ENCODE data around the gene GRID2IP. TPM values are rescaled to one million over a fixed set of nuclear protein-coding genes. Genes with fewer than 3 reads are reported as not detected.
"Not testable (repeated sequence)": the region's sequence is repeated elsewhere in the genome, so short reads cannot be mapped to it uniquely, and the experiment has no call there.

GRID2IP gene
- total RNA-seq, 4 donors from 2014 or later = not detected

- WGBS, 2 donors = 43 to 44% methylated on average over 22 of the region's 22 CpGs
- Histone ChIP-seq H3K4me1 (peaks cover 0 to 25% (median 10%) of the 10 kb centered on the region in 4 donors), H3K27ac (peak overlapping the region in 3 of 4 donors; percentile 26 to 86 (median 82)), H3K9me3 (no peaks in the 10 kb centered on the region), H3K27me3 (no peaks in the 10 kb centered on the region), H3K4me3 (peak overlapping the region in 3 of 4 donors; percentile 31 to 87 (median 67)), H3K36me3 (peaks cover 0 to 69% (median 10%) of the 10 kb centered on the region in 3 donors)
- no peak for DNase-seq (ENCODE audit: low spot score in 2 of 2)
- no peak for TF ChIP-seq POLR2A (IDR thresholded peaks at IDR 0.05)
- TF ChIP-seq EP300 (IDR thresholded peaks at IDR 0.05) = no peak
- no peak for TF ChIP-seq CTCF (IDR thresholded peaks at IDR 0.05)
These were observed 38.0 kb upstream of the GRID2IP start for GRCh38 chr7:6589151-6589828.

GRCh38 chr7:6588566-6588965 is 37.3 kb upstream of the GRID2IP start:
- Histone ChIP-seq H3K36me3 (peaks cover 0 to 68% (median 13%) of the 10 kb centered on the region in 3 donors), H3K9me3 (no peaks in the 10 kb centered on the region), H3K4me3 (no peak overlapping the region), H3K27me3 (no peaks in the 10 kb centered on the region), H3K27ac (no peak overlapping the region), H3K4me1 (peaks cover 0 to 25% (median 10%) of the 10 kb centered on the region in 4 donors)
- no peak for DNase-seq (ENCODE audit: low spot score in 2 of 2)
- TF ChIP-seq CTCF (IDR thresholded peaks at IDR 0.05) (no peak), POLR2A (IDR thresholded peaks at IDR 0.05) (no peak), EP300 (IDR thresholded peaks at IDR 0.05) (no peak)
- WGBS, 2 donors = 84 to 89% methylated on average over 9 of the region's 9 CpGs

DNA sequence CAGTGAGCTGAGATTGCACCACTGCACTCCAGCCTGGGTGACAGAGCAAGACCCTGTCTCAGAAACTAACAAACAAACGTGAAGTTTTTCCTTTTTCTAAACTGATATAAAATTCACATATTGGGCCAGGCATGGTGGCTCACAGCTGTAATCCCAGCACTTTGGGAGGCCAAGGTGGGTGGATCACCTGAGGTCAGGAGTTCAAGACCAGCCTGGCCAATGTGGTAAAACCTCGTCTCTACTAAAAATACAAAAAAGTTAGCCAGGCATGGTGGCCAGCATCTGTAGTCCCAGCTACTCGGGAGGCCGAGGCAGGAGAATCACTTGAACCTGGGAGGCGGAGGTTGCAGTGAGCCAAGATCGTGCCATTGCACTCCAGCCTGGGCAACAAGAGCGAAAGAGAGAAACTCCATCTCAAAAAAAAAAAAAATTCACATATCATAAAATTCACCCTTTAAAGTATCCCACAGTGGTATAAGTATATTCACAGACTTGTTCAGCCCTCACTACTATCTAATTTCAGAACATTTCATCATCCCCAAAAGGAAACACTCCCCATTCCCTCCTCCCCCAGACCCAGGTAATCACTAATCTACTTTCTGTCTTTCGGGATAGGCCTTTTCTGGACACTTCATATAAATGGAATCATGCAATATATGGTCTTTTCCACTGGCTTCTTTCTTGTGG is 34.6 kb upstream of the GRID2IP start:
- H3K27me3 ChIP-seq; H3K4me1 ChIP-seq; DNase-seq (ENCODE audit: low spot score in 2 of 2); H3K4me3 ChIP-seq; H3K9me3 ChIP-seq; H3K27ac ChIP-seq: not testable (repeated sequence)
- WGBS, 2 donors = 92 to 93% methylated on average over 8 of the region's 8 CpGs
- peaks cover 0 to 73% (median 14%) of the 10 kb centered on the region in 3 donors for H3K36me3 ChIP-seq

DNA sequence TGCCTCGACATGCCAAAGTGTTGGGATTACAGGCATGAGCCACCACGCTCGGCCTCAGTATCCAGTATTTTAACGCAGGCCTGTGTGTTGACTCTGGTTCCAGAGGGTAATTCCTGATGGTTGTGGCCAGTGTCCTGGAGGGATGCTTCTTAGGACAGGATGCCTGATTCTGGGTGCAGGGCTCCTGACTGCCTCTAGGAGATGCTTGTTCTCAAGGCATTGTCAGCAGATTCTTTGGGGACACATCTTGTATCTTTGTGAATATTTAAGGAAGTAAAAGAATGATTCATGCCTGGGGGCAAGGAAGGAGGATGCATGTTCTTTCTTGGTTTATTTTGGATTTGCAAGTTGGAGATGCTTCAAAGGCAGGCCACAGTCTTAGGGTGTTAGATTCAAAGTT is 28.2 kb upstream of the GRID2IP start:
- Histone ChIP-seq H3K9me3 (no peaks in the 10 kb centered on the region), H3K27me3 (no peaks in the 10 kb centered on the region), H3K27ac (no peak overlapping the region), H3K4me1 (peaks cover 0 to 4% (median 0%) of the 10 kb centered on the region in 4 donors), H3K36me3 (peaks cover 0 to 51% (median 14%) of the 10 kb centered on the region in 3 donors), H3K4me3 (no peak overlapping the region)
- no peak for DNase-seq (ENCODE audit: low spot score in 2 of 2)
- TF ChIP-seq EP300 (IDR thresholded peaks at IDR 0.05) (no peak), POLR2A (IDR thresholded peaks at IDR 0.05) (no peak), CTCF (IDR thresholded peaks at IDR 0.05) (peak in 1 of 5 experiments; percentile 20)
- 94 to 96% methylated on average over 4 of the region's 4 CpGs for WGBS, 2 donors

DNA sequence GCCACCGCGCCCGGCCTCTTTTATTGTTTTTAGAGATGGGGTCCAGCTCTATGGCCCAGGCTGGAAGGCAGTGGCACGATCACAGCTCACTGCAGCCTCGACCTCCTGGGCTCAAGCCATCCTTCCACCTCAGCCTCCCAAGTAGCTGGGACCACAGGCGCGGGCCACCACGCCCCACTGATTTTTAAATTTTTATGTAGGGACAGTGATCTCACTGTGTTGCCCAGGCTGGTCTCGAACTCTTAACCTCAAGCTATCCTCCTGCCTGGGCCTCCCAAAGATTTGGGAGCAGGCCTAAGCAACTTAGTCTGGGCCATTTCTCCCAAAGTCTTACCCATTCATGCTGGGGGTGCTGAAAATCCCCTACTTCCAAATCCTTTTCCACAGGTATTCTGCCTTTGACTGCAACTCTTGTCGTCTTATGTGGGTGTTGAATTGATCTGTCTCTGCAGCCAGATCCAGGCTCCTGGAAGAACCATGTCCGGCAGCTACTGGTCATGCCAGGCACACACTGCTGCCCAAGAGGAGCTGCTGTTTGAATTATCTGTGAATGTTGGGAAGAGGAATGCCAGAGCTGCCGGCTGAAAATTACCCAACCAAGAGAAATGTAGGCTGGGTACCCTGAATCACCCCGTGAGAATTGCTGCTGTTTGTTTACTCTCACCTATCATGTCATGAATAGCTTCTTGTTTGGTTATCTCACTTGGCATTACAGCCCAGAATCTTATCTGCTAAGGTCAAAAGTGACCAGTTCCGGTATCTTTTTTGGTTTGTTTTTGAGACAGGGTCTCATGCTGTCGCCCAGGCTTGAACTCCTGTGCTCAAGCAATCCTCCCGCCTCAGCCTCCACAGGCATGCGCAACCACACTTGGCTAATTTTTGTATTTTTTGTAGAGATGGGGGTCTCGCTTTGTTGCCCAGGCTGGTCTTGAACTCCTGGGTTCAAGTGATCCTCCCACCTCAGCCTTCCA is 27.1 kb upstream of the GRID2IP start:
- Histone ChIP-seq H3K4me3 (peak overlapping the region in 3 of 4 donors; percentile 67 to 96 (median 89)), H3K9me3 (no peaks in the 10 kb centered on the region), H3K36me3 (peaks cover 0 to 42% (median 9%) of the 10 kb centered on the region in 3 donors), H3K27ac (peak overlapping the region in 3 of 4 donors; percentile 94 to 97 (median 95)), H3K4me1 (peaks cover 0 to 4% (median 0%) of the 10 kb centered on the region in 4 donors), H3K27me3 (no peaks in the 10 kb centered on the region)
- DNase-seq (ENCODE audit: low spot score in 2 of 2) = no peak
- TF ChIP-seq EP300 (IDR thresholded peaks at IDR 0.05) = no peak
- no peak for TF ChIP-seq CTCF (IDR thresholded peaks at IDR 0.05)
- 88 to 90% methylated on average over 18 of the region's 18 CpGs for WGBS, 2 donors

Data from tibial nerve (tissue), 4 donors.